ENCODE results near the gene TC2N.

GRCh38 chr14:91814317-91814716 is 53.0 kb downstream of the TC2N start:
- TF ChIP-seq GABPA (IDR thresholded peaks at IDR 0.05 in 1 of 2, conservative IDR thresholded peaks at IDR 0.05 in 1 of 2) (no peak), SP1 (IDR thresholded peaks at IDR 0.05) (no peak), ATF3 (IDR thresholded peaks at IDR 0.05) (no peak), HNF4A (conservative IDR thresholded peaks at IDR 0.05) (no peak), TAF1 (conservative IDR thresholded peaks at IDR 0.05) (no peak)
- TF ChIP-seq, protein P1, sequence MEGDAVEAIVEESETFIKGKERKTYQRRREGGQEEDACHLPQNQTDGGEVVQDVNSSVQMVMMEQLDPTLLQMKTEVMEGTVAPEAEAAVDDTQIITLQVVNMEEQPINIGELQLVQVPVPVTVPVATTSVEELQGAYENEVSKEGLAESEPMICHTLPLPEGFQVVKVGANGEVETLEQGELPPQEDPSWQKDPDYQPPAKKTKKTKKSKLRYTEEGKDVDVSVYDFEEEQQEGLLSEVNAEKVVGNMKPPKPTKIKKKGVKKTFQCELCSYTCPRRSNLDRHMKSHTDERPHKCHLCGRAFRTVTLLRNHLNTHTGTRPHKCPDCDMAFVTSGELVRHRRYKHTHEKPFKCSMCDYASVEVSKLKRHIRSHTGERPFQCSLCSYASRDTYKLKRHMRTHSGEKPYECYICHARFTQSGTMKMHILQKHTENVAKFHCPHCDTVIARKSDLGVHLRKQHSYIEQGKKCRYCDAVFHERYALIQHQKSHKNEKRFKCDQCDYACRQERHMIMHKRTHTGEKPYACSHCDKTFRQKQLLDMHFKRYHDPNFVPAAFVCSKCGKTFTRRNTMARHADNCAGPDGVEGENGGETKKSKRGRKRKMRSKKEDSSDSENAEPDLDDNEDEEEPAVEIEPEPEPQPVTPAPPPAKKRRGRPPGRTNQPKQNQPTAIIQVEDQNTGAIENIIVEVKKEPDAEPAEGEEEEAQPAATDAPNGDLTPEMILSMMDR (IDR thresholded peaks at IDR 0.05; ENCODE audit: low read depth, low read length, missing input control): no peak
- TF ChIP-seq, protein P2, sequence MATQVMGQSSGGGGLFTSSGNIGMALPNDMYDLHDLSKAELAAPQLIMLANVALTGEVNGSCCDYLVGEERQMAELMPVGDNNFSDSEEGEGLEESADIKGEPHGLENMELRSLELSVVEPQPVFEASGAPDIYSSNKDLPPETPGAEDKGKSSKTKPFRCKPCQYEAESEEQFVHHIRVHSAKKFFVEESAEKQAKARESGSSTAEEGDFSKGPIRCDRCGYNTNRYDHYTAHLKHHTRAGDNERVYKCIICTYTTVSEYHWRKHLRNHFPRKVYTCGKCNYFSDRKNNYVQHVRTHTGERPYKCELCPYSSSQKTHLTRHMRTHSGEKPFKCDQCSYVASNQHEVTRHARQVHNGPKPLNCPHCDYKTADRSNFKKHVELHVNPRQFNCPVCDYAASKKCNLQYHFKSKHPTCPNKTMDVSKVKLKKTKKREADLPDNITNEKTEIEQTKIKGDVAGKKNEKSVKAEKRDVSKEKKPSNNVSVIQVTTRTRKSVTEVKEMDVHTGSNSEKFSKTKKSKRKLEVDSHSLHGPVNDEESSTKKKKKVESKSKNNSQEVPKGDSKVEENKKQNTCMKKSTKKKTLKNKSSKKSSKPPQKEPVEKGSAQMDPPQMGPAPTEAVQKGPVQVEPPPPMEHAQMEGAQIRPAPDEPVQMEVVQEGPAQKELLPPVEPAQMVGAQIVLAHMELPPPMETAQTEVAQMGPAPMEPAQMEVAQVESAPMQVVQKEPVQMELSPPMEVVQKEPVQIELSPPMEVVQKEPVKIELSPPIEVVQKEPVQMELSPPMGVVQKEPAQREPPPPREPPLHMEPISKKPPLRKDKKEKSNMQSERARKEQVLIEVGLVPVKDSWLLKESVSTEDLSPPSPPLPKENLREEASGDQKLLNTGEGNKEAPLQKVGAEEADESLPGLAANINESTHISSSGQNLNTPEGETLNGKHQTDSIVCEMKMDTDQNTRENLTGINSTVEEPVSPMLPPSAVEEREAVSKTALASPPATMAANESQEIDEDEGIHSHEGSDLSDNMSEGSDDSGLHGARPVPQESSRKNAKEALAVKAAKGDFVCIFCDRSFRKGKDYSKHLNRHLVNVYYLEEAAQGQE (IDR thresholded peaks at IDR 0.05): no peak
